SH-SY5Y (cell line): Measurements from ENCODE around the gene TLE2.

Experiments
- GATA2 ChIP-seq: IDR thresholded peaks from 2 replicates; pipeline ENCODE4 v1.6.1; 2011; ENCODE audit warnings: mild to moderate bottlenecking, low read depth, low read length
- GATA3 ChIP-seq: IDR thresholded peaks from 2 replicates; pipeline ENCODE4 v1.6.1; 2011; ENCODE audit warnings: low read depth, mild to moderate bottlenecking, low read length, moderate library complexity

GRCh38 chr19:2983351-2984214 lies 45.5 kb downstream of the TLE2 start:
- TF ChIP-seq GATA2 (peak; percentile 18; the same call in 1 of the 2 replicates), GATA3 (no peak)
